Common myeloid progenitor, CD34-positive (primary cell): ENCODE results near the gene MORC3.
"Not testable (repeated sequence)": the region's sequence is repeated elsewhere in the genome, so short reads cannot be mapped to it uniquely, and the experiment has no call there.

ENCODE experiments used
- CTCF ChIA-PET: fragments of 350-600 bp; sonication (Branson Sonifier 250); formaldehyde crosslinking; loops from one replicate; lab custom pipeline; 2021; ENCODE audit warnings: antibody characterized with exemption; lab: Charles Lee
- POLR2A ChIA-PET: fragments of 350-600 bp; sonication (Branson Sonifier 250); formaldehyde crosslinking; loops from one replicate; lab custom pipeline; 2021; ENCODE audit warnings: antibody characterized with exemption; lab: Charles Lee
- DNase-seq, 3 donors: peaks; one replicate each; pipeline versions ENCODE4 v3.0.0 to v3.0.0-alpha.2; 2013
- H3K27ac ChIP-seq, 2 experiments: 1 replicate in 1 of 2; 2 replicates in 1 of 2; pipeline ENCODE4 v1.7.0; 2013; ENCODE audit warnings: inconsistent platforms in 2 of 2, low read length in 2 of 2, mild to moderate bottlenecking in 2 of 2, low read depth in 1 of 2, moderate library complexity in 1 of 2; ENCODE audit not compliant: severe bottlenecking in 2 of 2, insufficient read depth in 1 of 2, poor library complexity in 1 of 2
- H3K27me3 ChIP-seq, 5 experiments: replicated peaks in 2 of 5; 1 replicate in 3 of 5; 2 replicates in 2 of 5; pipeline versions ENCODE4 v1.6.1 to v1.7.0; 2013; ENCODE audit warnings: low read length in 4 of 5, mild to moderate bottlenecking in 2 of 5, moderate library complexity in 2 of 5, inconsistent platforms in 1 of 5; ENCODE audit not compliant: insufficient read depth in 5 of 5, control insufficient read depth in 4 of 5
- H3K36me3 ChIP-seq, 4 experiments: 1 replicate in 2 of 4; 2 replicates in 2 of 4; pipeline versions ENCODE4 v1.6.1 to v1.7.0; 2013; ENCODE audit warnings: low read length in 3 of 4, control low read depth in 1 of 4, mild to moderate bottlenecking in 1 of 4; ENCODE audit not compliant: control insufficient read depth in 4 of 4, insufficient read depth in 4 of 4
- H3K4me1 ChIP-seq, 4 experiments: 1 replicate in 3 of 4; 2 replicates in 1 of 4; pipeline versions ENCODE4 v1.6.1 to v1.7.1; 2013; ENCODE audit warnings: low read length in 3 of 4, mild to moderate bottlenecking in 3 of 4, control low read depth in 1 of 4, inconsistent platforms in 1 of 4, moderate library complexity in 1 of 4; ENCODE audit not compliant: control insufficient read depth in 4 of 4, insufficient read depth in 4 of 4; ENCODE audit errors: control extremely low read depth in 1 of 4
- H3K4me3 ChIP-seq, 7 experiments: 1 replicate in 4 of 7; 2 replicates in 3 of 7; pipeline versions ENCODE4 v1.5.1 to v1.7.0; 2013; ENCODE audit warnings: mild to moderate bottlenecking in 7 of 7, low read length in 6 of 7, moderate library complexity in 6 of 7, inconsistent platforms in 2 of 7, low read depth in 2 of 7, control low read depth in 1 of 7; ENCODE audit not compliant: insufficient read depth in 4 of 7, control insufficient read depth in 1 of 7; ENCODE audit errors: extremely low read depth in 1 of 7
- H3K9me3 ChIP-seq, 5 experiments: 1 replicate in 4 of 5; 2 replicates in 1 of 5; pipeline versions ENCODE4 v1.6.1 to v1.7.1; 2013; ENCODE audit warnings: low read length in 4 of 5, mild to moderate bottlenecking in 2 of 5, inconsistent platforms in 1 of 5, low read depth in 1 of 5, moderate library complexity in 1 of 5; ENCODE audit not compliant: control insufficient read depth in 4 of 5, insufficient read depth in 2 of 5; ENCODE audit errors: control extremely low read depth in 1 of 5
- WGBS: methylation state at CpG from one replicate; pipeline ENCODE4 v1.1.5; 2013; ENCODE audit not compliant: insufficient coverage; 5-methylcytosine and 5-hydroxymethylcytosine counted together

MORC3 gene

DNA sequence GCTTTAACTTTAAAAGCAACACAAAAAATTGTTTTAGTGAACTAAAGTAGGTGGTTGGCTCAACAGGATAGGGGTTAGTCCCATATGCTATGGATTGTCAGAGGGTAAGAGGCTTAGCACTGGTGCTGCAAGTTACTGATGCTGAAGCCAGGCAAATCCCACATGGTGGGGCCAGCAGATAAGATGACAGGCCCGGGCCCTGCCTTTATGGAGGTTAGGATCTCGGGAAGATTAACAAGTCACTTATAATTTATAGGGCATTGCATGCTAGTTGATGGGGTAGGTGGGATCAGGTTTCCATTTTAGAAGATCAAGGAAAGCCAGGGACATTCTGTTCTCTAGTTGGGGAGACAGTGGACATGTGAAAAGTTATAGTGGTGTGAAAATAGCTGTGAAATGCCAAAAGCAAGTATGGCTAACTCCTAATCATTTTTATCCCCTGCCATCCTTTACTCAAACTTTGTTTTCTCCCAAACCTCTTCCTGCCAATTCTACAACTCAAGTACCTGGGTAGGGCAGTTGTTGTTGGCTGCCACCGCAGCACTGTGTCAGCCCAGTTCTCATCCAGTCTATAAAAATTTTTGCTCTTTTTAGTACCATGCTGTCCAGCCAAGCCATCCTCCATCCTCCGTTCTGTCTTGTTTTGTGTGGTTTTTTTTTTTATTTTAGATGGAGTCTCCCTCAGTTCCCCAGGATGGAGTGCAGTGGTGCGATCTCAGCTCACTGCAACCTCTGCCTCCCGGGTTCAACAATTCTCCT lies 75.5 kb downstream of the MORC3 start:
- CTCF ChIA-PET: no interaction called here
- POLR2A ChIA-PET: interaction anchor here (1.1 kb wide), 1 partner anchor 35 kb away, joined by 5 read pairs; no protein-coding TSS in a partner anchor

DNA sequence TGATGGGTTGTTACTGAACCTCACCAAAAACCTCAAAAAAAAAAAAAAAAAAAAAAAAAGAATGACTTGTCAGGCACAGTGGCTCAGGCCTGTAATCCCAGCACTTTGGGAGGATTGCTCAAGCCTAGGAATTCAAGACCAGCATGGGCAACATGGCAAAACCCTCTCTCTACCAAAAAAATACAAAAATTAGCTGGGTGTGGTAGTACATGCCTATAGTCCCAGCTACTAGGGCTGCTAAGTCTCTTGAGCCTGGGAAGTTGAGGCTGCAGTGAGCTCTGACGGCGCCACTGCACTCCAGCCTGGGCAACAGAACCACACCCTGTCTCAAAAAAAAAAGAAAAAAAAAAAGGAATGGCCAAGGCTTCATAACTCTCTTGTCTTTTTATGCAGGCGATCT lies 76.3 kb downstream of the MORC3 start:
- POLR2A ChIA-PET: interaction anchor here (1.1 kb wide), 1 partner anchor 34 kb away, joined by 5 read pairs; no protein-coding TSS in a partner anchor
- Histone ChIP-seq H3K36me3 (peaks cover 3 to 43% (median 20%) of the 10 kb centered on the region in 4 experiments), H3K4me1 (no peaks in the 10 kb centered on the region), H3K27ac (no peak overlapping the region), H3K27me3 (no peaks in the 10 kb centered on the region), H3K9me3 (no peaks in the 10 kb centered on the region), H3K4me3 (no peak overlapping the region)
- no peak for DNase-seq
- WGBS: 97% methylated on average over 3 of the region's 3 CpGs
- CTCF ChIA-PET: interaction anchor here (0.6 kb wide), 1 partner anchor 366 kb away, joined by 3 read pairs; no protein-coding TSS in a partner anchor

More for the DNA sequence above, 75.5 kb downstream of the MORC3 start:
- no peak for DNase-seq
- Histone ChIP-seq H3K9me3 (no peaks in the 10 kb centered on the region), H3K27ac (no peak overlapping the region), H3K36me3 (peaks cover 3 to 46% (median 21%) of the 10 kb centered on the region in 4 experiments), H3K4me3 (no peak overlapping the region), H3K4me1 (no peaks in the 10 kb centered on the region), H3K27me3 (no peaks in the 10 kb centered on the region)
- WGBS: 100% methylated on average over 2 of the region's 6 CpGs

DNA sequence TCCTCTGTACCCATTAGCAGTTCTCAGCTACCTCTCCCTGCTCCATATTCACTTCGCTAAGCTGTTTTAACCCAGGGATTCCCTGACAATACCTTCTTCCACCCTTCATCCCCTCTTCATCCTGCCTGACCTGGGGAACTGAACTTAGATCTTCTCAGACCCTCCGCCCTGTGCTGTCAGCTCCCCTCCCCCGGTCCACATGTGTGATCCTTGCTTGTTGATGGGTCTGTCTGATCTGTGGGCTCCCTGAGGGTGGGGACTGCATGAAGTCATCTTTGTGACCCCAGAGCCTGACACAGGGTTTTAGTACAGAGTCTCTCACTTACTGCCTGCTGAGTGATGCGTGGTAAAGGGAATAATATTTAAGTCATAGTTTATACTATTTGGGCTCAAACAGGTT lies 77.0 kb downstream of the MORC3 start:
- Histone ChIP-seq H3K4me3 (no peak overlapping the region), H3K36me3 (peaks cover 3 to 41% (median 17%) of the 10 kb centered on the region in 4 experiments), H3K4me1 (no peaks in the 10 kb centered on the region), H3K9me3 (no peaks in the 10 kb centered on the region), H3K27ac (no peak overlapping the region), H3K27me3 (no peaks in the 10 kb centered on the region)
- WGBS: 100% methylated on average over 2 of the region's 4 CpGs
- ChIA-PET POLR2A (interaction anchor here (0.6 to 1.1 kb wide), 3 partner anchors 33 to 80 kb away, joined by 5 to 6 read pairs (median 5); no protein-coding TSS in a partner anchor), CTCF (no interaction called here)
- no peak for DNase-seq

DNA sequence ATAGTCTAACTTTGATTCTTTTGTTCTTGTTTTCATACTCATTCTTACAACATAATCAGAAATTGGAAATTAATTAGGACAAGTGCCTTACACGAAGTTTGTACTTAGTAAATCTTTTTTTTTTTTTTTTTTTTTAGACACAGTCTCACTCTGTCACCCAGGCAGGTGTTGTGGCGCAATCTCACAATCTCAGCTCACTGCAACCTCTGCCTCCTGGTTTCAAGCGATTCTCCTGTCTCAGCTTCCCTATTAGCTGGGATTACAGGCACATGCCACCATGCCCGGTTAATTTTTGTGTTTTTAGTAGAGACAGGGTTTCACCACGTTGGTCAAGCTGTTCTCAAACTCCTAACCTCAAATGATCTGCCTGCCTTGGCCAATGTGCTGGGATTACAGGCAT lies 77.6 kb downstream of the MORC3 start:
- H3K36me3 ChIP-seq: peaks cover 3 to 45% (median 19%) of the 10 kb centered on the region in 4 experiments
- H3K27me3 ChIP-seq: no peaks in the 10 kb centered on the region
- POLR2A ChIA-PET: interaction anchor here (0.6 kb wide), 2 partner anchors 8 to 79 kb away, joined by 3 to 6 read pairs; no protein-coding TSS in a partner anchor
- no peak overlapping the region for H3K27ac ChIP-seq
- CTCF ChIA-PET: no interaction called here
- H3K4me1 ChIP-seq: no peaks in the 10 kb centered on the region
- H3K9me3 ChIP-seq: no peaks in the 10 kb centered on the region
- no peak overlapping the region for H3K4me3 ChIP-seq
- 97% methylated on average over 5 of the region's 5 CpGs for WGBS
- no peak for DNase-seq

DNA sequence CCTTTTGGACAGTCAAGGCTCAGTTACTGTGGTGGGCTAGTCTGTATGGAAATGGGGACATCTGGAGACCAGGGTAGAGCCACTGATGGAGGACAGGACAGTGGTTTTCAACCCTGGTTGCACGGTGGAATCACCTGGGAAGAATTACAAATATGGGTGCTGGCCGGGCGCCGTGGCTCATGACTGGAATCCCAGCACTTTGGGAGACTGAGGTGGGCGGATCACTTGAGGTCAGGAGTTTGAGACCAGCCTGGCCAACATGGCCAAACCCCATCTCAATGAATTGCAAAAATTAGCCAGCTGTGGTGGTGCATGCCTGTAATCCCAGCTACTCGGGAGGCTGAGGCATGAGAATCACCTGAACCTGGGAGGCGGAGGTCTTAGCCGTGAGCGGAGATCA lies 79.7 kb downstream of the MORC3 start:
- POLR2A ChIA-PET, H3K27ac ChIP-seq, H3K4me1 ChIP-seq: not testable (repeated sequence)

DNA sequence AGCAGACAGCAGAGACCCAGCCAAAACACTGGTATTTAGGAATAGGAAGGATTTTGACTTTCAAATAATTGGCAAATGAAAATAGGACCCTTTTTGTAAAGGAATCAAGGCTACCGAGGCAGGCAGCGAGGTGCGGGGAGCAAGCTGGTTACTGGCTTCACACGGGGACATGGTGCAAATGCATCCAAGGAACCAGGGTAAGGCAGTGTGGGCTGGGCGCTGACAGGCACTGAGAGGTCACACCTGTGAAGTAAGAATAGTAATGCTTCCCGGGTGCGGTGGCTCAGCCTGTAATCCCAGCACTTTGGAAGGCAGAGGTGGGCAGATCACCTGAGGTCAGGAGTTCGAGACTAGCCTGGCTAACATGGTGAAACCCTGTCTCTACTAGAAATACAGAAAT lies 80.7 kb downstream of the MORC3 start:
- 99% methylated on average over 8 of the region's 8 CpGs for WGBS
- DNase-seq: no peak
- ChIA-PET CTCF (no interaction called here), POLR2A (no interaction called here)
- no peak overlapping the region for H3K4me3 ChIP-seq
- H3K9me3 ChIP-seq: no peaks in the 10 kb centered on the region
- H3K27ac ChIP-seq: no peak overlapping the region
- H3K27me3 ChIP-seq: no peaks in the 10 kb centered on the region
- H3K4me1 ChIP-seq: no peaks in the 10 kb centered on the region
- peaks cover 4 to 46% (median 25%) of the 10 kb centered on the region in 4 experiments for H3K36me3 ChIP-seq

More for the DNA sequence above, 79.7 kb downstream of the MORC3 start:
- 100% methylated on average over 7 of the region's 9 CpGs for WGBS
- CTCF ChIA-PET: interaction anchor here (1.2 kb wide), 1 partner anchor 17 kb away, joined by 4 read pairs; no protein-coding TSS in a partner anchor
- H3K36me3 ChIP-seq: peaks cover 4 to 52% (median 29%) of the 10 kb centered on the region in 4 experiments
- H3K4me3 ChIP-seq, DNase-seq, H3K27me3 ChIP-seq, H3K9me3 ChIP-seq: not testable (repeated sequence)

DNA sequence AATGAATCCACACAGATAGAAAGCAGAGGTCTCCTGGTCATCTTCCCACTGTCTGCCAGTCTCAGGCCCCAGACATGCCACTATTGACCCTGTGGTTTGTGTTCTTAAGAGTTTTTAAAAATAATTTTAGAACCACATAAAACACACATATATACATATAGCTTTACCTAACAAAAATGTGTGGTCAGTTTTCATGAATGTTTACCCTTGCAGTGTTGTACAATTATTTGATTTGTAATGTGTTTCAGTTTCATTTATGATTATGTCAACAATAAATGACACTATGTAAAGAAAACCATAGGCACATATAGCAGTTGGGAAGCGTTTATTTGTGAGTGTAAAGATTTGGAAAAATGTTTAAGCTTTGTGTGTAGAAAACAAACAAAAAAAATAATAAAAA lies 82.3 kb downstream of the MORC3 start:
- Histone ChIP-seq H3K27ac (no peak overlapping the region), H3K4me1 (no peaks in the 10 kb centered on the region), H3K9me3 (no peaks in the 10 kb centered on the region), H3K4me3 (no peak overlapping the region), H3K27me3 (no peaks in the 10 kb centered on the region), H3K36me3 (peaks cover 4 to 40% (median 22%) of the 10 kb centered on the region in 4 experiments)
- ChIA-PET POLR2A (no interaction called here), CTCF (no interaction called here)
- WGBS: no CpG with 5 or more reads among the region's 1 CpG
- DNase-seq: no peak
